ENCODE results near the gene TTI1. TPM values are rescaled to one million over a fixed set of nuclear protein-coding genes. Genes with fewer than 3 reads are reported as not detected.

Gene TTI1
- polyA plus RNA-seq, 3 donors = 6.4 to 9.1 (median 8.8) TPM

DNA sequence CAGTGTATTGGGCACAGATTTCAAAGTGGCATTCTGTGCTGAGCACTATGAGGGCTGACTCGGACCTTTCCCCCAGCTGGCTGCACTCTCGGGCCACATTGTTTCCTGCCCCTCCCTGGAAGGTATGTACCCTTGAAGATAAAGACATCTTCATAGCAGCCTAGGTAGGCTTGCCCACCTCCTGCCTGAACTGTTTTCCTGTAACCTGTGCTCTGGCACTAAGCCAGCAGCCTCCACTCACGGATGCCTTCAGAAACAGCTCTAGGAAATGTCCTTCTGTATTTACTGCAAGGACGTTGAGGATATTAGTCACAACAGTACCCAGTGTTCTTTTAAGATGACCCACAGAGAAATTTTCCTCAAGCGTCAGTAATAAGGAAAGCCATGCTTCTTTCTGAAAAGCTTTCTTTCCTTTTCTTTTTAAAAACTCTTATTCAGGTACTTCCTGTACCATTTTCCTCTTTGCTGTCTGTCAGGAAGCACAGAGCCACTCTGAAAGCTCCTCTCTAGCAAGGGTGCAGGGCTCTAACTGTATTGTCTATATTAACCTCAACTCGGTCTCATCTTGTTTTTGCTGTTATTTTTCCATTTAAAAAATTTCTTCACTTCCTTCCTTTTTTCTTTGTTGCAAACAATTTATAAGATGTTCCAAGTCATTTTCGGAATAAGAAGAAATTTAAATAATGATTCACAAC, 43.5 kb downstream of the TTI1 start:
- no peaks in the 10 kb centered on the region for H3K79me2 ChIP-seq (ENCODE audit: insufficient read depth, low read length)
- TF ChIP-seq, protein P1, sequence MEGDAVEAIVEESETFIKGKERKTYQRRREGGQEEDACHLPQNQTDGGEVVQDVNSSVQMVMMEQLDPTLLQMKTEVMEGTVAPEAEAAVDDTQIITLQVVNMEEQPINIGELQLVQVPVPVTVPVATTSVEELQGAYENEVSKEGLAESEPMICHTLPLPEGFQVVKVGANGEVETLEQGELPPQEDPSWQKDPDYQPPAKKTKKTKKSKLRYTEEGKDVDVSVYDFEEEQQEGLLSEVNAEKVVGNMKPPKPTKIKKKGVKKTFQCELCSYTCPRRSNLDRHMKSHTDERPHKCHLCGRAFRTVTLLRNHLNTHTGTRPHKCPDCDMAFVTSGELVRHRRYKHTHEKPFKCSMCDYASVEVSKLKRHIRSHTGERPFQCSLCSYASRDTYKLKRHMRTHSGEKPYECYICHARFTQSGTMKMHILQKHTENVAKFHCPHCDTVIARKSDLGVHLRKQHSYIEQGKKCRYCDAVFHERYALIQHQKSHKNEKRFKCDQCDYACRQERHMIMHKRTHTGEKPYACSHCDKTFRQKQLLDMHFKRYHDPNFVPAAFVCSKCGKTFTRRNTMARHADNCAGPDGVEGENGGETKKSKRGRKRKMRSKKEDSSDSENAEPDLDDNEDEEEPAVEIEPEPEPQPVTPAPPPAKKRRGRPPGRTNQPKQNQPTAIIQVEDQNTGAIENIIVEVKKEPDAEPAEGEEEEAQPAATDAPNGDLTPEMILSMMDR (IDR thresholded peaks at IDR 0.05) = no peak
- Mint-ChIP-seq H3K4me1 (peaks cover 32% of the 10 kb centered on the region), H3K4me3 (peak overlapping the region in 1 of 2 donors; percentile 73), H3K27me3 (ENCODE audit: low read depth in 3 of 3) (peaks cover 0 to 3% (median 1%) of the 10 kb centered on the region in 3 donors), H3K36me3 (peaks cover 67 to 74% of the 10 kb centered on the region in 2 donors), H3K9me3 (no peaks in the 10 kb centered on the region), H3K27ac (peak overlapping the region; percentile 89 to 97 (median 94))
- H2AFZ ChIP-seq (ENCODE audit: insufficient read depth, low read depth, low read length, poor library complexity, severe bottlenecking) = no peak overlapping the region
- H3K9me3 ChIP-seq (replicated peaks in 1 of 2; ENCODE audit: control insufficient read depth in 1 of 2, insufficient read depth in 1 of 2, low read length in 2 of 2) = no peaks in the 10 kb centered on the region
- peak; percentile 52 to 69 (median 55) for DNase-seq
- H3K4me2 ChIP-seq (replicated peaks; ENCODE audit: extremely low read depth, low read length, poor library complexity, severe bottlenecking) = peak overlapping the region; percentile 10
- intact Hi-C loops (cut with micrococcal nuclease) = loop anchor here (5.0 to 10.0 kb wide), 2 partner anchors 422 to 425 kb away; no protein-coding TSS in a partner anchor
- WGBS (ENCODE audit: insufficient coverage) = 0% methylated on average over 3 of the region's 7 CpGs
- peak overlapping the region in 1 of 3 experiments; percentile 3 for H3K4me3 ChIP-seq (replicated peaks in 1 of 3; ENCODE audit: low read depth in 2 of 3, low read length in 3 of 3)
- H3K36me3 ChIP-seq (replicated peaks in 1 of 2; ENCODE audit: control insufficient read depth in 1 of 2, insufficient read depth in 2 of 2, low read length in 2 of 2) = peaks cover 25 to 61% of the 10 kb centered on the region in 2 donors
- H3K27me3 ChIP-seq (ENCODE audit: control insufficient read depth in 2 of 2, insufficient read depth in 2 of 2, low read length in 2 of 2) = no peaks in the 10 kb centered on the region
- H3K9ac ChIP-seq (ENCODE audit: insufficient read depth, low read length, poor library complexity, severe bottlenecking) = peak overlapping the region; percentile 53
- H3K27ac ChIP-seq (ENCODE audit: low read depth in 1 of 2, low read length in 2 of 2) = peak overlapping the region; percentile 46 to 84
- no peaks in the 10 kb centered on the region for H4K20me1 ChIP-seq (ENCODE audit: insufficient read depth, low read length)
- peaks cover 29 to 30% of the 10 kb centered on the region in 2 donors for H3K4me1 ChIP-seq (ENCODE audit: control insufficient read depth in 1 of 2, insufficient read depth in 2 of 2, low read length in 2 of 2)

DNA sequence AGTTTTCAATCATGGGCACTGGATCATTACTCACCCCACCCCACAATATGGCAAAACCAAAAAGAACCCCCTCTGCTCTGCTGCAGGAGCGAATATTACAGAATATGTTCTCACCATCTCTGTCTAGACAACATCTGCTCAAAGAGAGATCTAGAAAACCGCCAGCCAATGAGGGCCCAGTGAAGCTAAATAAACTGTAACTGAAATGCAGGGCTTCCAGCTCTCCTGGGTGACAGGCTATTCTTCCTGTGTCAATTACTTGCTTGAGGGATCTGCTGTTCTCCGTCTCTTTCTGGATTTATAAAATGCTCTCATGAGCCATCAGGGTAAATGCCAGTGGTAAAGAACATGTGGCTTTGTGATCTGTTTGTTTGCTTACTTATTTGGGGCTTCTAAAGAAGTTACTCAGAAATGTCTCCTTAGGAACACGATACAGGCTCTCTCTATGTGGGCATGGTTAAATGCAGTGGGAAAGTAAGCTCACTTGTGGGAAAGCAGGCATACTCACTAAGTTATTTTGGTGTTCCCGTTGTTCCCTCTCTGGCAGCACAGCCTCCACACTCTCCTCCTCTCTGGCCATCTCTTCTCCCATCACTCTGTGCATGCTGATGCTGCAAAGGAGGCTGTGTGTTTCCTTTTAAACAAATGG, 44.8 kb downstream of the TTI1 start:
- 94% methylated on average over 3 of the region's 5 CpGs for WGBS (ENCODE audit: insufficient coverage)
- H3K27me3 ChIP-seq (ENCODE audit: control insufficient read depth in 2 of 2, insufficient read depth in 2 of 2, low read length in 2 of 2) = no peaks in the 10 kb centered on the region

More for the DNA sequence above, 44.8 kb downstream of the TTI1 start:
- intact Hi-C loops (cut with micrococcal nuclease) = no loop called here
- TF ChIP-seq, protein P1 (IDR thresholded peaks at IDR 0.05) = no peak
- Histone ChIP-seq H3K4me1 (ENCODE audit: control insufficient read depth in 1 of 2, insufficient read depth in 2 of 2, low read length in 2 of 2) (peaks cover 29 to 30% of the 10 kb centered on the region in 2 donors), H3K36me3 (replicated peaks in 1 of 2; ENCODE audit: control insufficient read depth in 1 of 2, insufficient read depth in 2 of 2, low read length in 2 of 2) (peaks cover 19 to 62% of the 10 kb centered on the region in 2 donors), H4K20me1 (ENCODE audit: insufficient read depth, low read length) (no peaks in the 10 kb centered on the region), H3K4me2 (replicated peaks; ENCODE audit: extremely low read depth, low read length, poor library complexity, severe bottlenecking) (no peak overlapping the region), H3K79me2 (ENCODE audit: insufficient read depth, low read length) (no peaks in the 10 kb centered on the region), H2AFZ (ENCODE audit: insufficient read depth, low read depth, low read length, poor library complexity, severe bottlenecking) (no peak overlapping the region), H3K9ac (ENCODE audit: insufficient read depth, low read length, poor library complexity, severe bottlenecking) (no peak overlapping the region), H3K9me3 (replicated peaks in 1 of 2; ENCODE audit: control insufficient read depth in 1 of 2, insufficient read depth in 1 of 2, low read length in 2 of 2) (no peaks in the 10 kb centered on the region), H3K4me3 (replicated peaks in 1 of 3; ENCODE audit: low read depth in 2 of 3, low read length in 3 of 3) (no peak overlapping the region), H3K27ac (ENCODE audit: low read depth in 1 of 2, low read length in 2 of 2) (no peak overlapping the region)
- peaks cover 61 to 71% of the 10 kb centered on the region in 2 donors for H3K36me3 Mint-ChIP-seq
- no peak for DNase-seq
- H3K4me3 Mint-ChIP-seq = no peak overlapping the region
- H3K27me3 Mint-ChIP-seq (ENCODE audit: low read depth in 3 of 3) = peaks cover 0 to 3% (median 1%) of the 10 kb centered on the region in 3 donors
- peaks cover 32% of the 10 kb centered on the region for H3K4me1 Mint-ChIP-seq
- H3K27ac Mint-ChIP-seq = peak overlapping the region in 6 of 7 donors; percentile 9 to 94 (median 46)
- no peaks in the 10 kb centered on the region for H3K9me3 Mint-ChIP-seq
